ENCODE results near the gene MAP7D3. TPM values are rescaled to one million over a fixed set of nuclear protein-coding genes. Genes with fewer than 3 reads are reported as not detected.
A peak's percentile ranks its signal among the peaks of the same experiment; 100 is the strongest.

The MAP7D3 gene
- total and polyA plus RNA-seq, 2 of the 8 experiments (the other 6 are each of a cell fraction or from before 2014, with no cell fraction given) = 4.8 to 19.6 TPM

DNA sequence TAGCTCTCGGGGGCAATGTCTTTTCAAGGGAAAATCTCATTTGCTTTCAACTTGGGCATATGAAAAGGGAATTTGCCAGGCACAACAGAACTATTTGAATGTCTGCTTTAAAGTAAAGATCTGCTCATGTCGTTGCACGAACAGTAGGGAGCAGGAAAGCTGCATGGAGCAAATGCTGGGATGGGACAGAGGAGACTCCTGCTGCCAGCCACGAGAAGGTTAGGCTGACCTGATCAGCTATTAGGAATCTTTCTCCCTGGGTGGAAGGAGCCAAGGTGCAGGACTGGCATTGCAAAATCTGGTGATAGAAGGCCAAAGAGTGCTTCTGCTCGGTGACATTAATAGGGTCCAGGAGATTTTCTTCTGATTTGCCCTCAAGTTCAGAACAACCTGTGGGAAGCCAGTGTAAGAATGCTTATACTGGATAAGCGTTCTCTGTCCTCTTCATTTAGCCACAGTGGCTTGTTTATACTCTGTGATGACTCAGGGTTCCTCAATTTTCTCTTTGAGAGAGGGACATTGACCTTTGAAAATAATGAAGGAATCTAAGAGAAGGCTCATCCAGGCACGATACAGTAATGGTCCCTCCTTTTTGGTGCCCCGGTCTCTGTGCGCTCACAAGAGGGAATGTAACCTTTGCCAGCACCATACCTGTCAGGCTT, 80.9 kb downstream of the MAP7D3 start:
- FAIRE-seq = no peak
- CTCF ChIA-PET (ENCODE audit: partially characterized antibody) = interaction anchor here (0.8 to 1.4 kb wide), 3 partner anchors 27 to 142 kb away, joined by 3 read pairs; no protein-coding TSS in a partner anchor

More for the DNA sequence above, 80.9 kb downstream of the MAP7D3 start:
- no peak overlapping the region for H4K91ac ChIP-seq (replicated peaks; ENCODE audit: insufficient read length, low read length)
- no peak for DNase-seq (ENCODE audit: low read depth in 1 of 2, low spot score in 2 of 2)
- H3K27me3 ChIP-seq (replicated peaks in 1 of 4; ENCODE audit: control insufficient read depth in 3 of 4, extremely low read depth in 1 of 4, insufficient read depth in 3 of 4, low read length in 3 of 4) = no peaks in the 10 kb centered on the region
- no peak overlapping the region for H2BK15ac ChIP-seq (ENCODE audit: low read length)
- H4K5ac ChIP-seq (ENCODE audit: insufficient read length, low read depth, low read length) = no peak overlapping the region
- H3K27ac ChIP-seq (ENCODE audit: low read depth, low read length) = no peak overlapping the region
- peak overlapping the region; percentile 43; the same call in 1 of the 2 replicates for H2BK12ac ChIP-seq (ENCODE audit: low read depth, low read length)
- H2BK20ac ChIP-seq (ENCODE audit: low read length) = no peak overlapping the region
- H3K56ac ChIP-seq (replicated peaks; ENCODE audit: insufficient read length, low read depth, low read length) = no peak overlapping the region
- H2BK5ac ChIP-seq (ENCODE audit: low read depth, low read length) = no peak overlapping the region
- TF ChIP-seq EGR1 (IDR thresholded peaks at IDR 0.05; ENCODE audit: borderline replicate concordance, low read depth, low read length) (no peak), RAD21 (IDR thresholded peaks at IDR 0.05 in 1 of 2, conservative IDR thresholded peaks at IDR 0.05 in 1 of 2; ENCODE audit: low read depth in 2 of 2, low read length in 2 of 2) (peak; percentile 12 to 35; a peak in 2 of 4 replicates)
- H3K36me3 ChIP-seq (ENCODE audit: control insufficient read depth in 2 of 4, insufficient read depth in 4 of 4, low read length in 3 of 4) = no peaks in the 10 kb centered on the region
- 0 out of 2 replicates have a peak overlapping the region, but pooled peaks have one; percentile 65 for H2AK5ac ChIP-seq (ENCODE audit: low read depth, low read length)
- H3K79me2 ChIP-seq (ENCODE audit: control insufficient read depth in 1 of 2, insufficient read depth in 2 of 2, low read length in 2 of 2) = peaks cover 0 to 6% of the 10 kb centered on the region in 2 experiments; a peak in 2 of 4 replicates
- 78% methylated on average over 9 of the region's 9 CpGs; no CpG with 5 or more reads in 1 of the 2 experiments for WGBS, 2 experiments (ENCODE audit: extremely low coverage in 1 of 2, insufficient coverage in 1 of 2, insufficient read length in 1 of 2, insufficient replicate concordance in 2 of 2, low coverage in 1 of 2, low lambda C conversion rate in 2 of 2, missing lambda C conversion rate in 1 of 2)
- H2AFZ ChIP-seq (ENCODE audit: low read length) = no peak overlapping the region
- H2BK120ac ChIP-seq (replicated peaks; ENCODE audit: low read depth, low read length) = no peak overlapping the region
- H3K79me1 ChIP-seq (ENCODE audit: low read depth, low read length) = no peaks in the 10 kb centered on the region
- H4K8ac ChIP-seq (ENCODE audit: extremely low read depth, insufficient read depth, low read length) = no peak overlapping the region
- no peaks in the 10 kb centered on the region for H3K23me2 ChIP-seq (ENCODE audit: low read depth, low read length)
- H3K9ac ChIP-seq (replicated peaks in 1 of 4; ENCODE audit: extremely low read depth in 1 of 4, low read depth in 3 of 4, low read length in 3 of 4) = no peak overlapping the region
- no peak overlapping the region for H3K4me2 ChIP-seq (ENCODE audit: insufficient read depth in 1 of 2, low read depth in 2 of 2, low read length in 2 of 2)
- POLR2A ChIA-PET (ENCODE audit: partially characterized antibody) = interaction anchor here (0.7 kb wide), 1 partner anchor 32 kb away, joined by 3 read pairs; no protein-coding TSS in a partner anchor
- no peak overlapping the region for H3K4me3 ChIP-seq (ENCODE audit: extremely low read depth in 1 of 4, insufficient read depth in 2 of 4, low read depth in 3 of 4, low read length in 4 of 4)
- peaks cover 3 to 4% of the 10 kb centered on the region in 2 experiments for H4K20me1 ChIP-seq (replicated peaks in 1 of 2; ENCODE audit: control insufficient read depth in 1 of 2, insufficient read depth in 2 of 2, low read length in 2 of 2)
- H3K9me3 ChIP-seq (ENCODE audit: insufficient read depth in 2 of 2, low read depth in 1 of 2, low read length in 1 of 2) = no peaks in the 10 kb centered on the region
- H3K14ac ChIP-seq (ENCODE audit: insufficient read length) = no peak overlapping the region
- no peak overlapping the region for H3K18ac ChIP-seq (ENCODE audit: extremely low read depth, low read length)
- peaks cover 0 to 5% (median 3%) of the 10 kb centered on the region in 4 experiments; a peak in 4 of 7 replicates for H3K4me1 ChIP-seq (replicated peaks in 1 of 4; ENCODE audit: control insufficient read depth in 3 of 4, insufficient read depth in 4 of 4, low read length in 3 of 4)
- H3K23ac ChIP-seq (ENCODE audit: insufficient read length) = no peak overlapping the region
- no peak overlapping the region for H3K4ac ChIP-seq (replicated peaks; ENCODE audit: insufficient read length, low read depth, low read length)
